GM21423 (cell line): Measurements from ENCODE around the gene TSSC4.
"Not testable (repeated sequence)": the region's sequence is repeated elsewhere in the genome, so short reads cannot be mapped to it uniquely, and the experiment has no call there.

Experiments used
- ATAC-seq: cut with Tn5 transposase; IDR thresholded peaks from one replicate; pipeline ENCODE4 v1.9.1; 2021; ENCODE audit warnings: mild to moderate bottlenecking, moderate library complexity; ENCODE audit not compliant: unreplicated experiment

TSSC4 gene

DNA sequence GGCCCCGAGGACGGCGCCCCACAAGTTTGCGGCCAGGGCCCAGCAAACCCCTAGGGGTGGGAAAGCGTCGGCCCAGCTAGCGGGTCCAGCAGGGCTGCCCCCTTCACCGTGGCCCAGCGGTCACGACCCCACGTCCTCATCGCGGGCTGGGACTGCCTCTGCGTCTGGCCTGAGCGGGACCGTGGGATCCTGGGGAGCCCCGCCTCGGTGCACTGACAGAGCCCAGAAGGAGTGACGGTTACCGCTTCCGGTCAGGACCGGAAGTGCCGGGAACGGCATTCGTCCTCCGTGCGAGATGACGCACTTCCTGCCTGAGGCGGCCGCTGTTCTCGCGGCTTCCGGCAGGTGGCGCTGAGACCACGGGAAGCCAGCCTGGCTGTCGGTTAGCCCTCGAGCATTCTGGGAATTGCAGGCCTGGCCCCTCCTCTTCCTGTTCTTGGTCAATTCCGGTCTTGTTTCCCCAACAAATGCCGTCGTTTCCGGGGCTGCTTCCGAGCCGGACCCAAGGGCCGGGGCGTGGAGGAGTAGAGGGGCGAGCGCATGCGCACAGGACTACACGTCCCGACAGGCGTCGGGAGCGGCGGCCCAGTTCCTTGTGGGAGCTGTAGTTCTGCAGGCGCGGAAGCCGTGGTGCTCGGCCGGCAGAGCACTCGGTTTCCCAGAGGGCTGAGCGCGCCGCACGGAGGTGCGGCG lies at the start of gene TSSC4:
TSSC4 (plus strand) TSS at position 682 of the 693 bp plus-strand sequence. CDS start 1,884 bp downstream, outside the sequence.
- ATAC-seq = peak; percentile 75

DNA sequence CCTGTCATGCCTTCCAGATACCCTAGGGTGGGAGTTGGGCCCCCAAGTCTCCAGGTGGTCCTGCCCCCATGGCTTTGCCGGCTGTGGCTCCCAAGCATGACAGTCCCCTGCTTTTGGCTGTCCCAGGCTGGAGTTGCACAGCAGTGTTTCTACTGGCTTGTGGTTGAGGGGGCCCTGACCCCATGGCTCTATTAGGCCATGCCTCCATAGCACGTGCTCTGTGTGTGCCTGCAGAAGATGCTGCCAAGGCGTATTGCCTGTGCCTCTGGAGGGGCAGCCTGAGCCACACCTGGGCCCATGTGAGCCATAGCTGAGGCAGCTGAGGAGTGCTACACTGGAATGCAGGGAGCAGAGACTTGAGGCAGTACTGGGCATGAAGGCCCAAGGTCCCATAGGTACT lies 48.8 kb upstream of the TSSC4 start:
- no peak for ATAC-seq

DNA sequence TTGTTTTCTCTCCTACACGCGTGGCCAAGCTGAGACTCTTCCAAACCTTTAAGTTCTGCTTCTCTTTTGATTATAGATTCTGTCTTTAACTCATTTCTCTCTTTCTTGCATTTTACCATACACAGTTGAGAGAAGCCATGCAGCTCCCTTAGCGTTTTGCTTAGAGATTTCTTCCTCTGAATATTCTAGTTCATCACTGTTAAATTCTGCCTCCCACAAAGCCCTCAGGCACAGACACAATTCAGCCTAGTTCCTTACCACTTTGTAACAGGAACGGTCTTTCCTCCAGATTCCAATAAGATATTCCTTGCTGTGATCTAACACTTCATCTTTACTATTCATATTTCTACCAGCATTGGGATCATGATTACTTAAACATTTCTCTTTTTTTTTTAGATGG lies 48.1 kb upstream of the TSSC4 start:
- no peak for ATAC-seq

DNA sequence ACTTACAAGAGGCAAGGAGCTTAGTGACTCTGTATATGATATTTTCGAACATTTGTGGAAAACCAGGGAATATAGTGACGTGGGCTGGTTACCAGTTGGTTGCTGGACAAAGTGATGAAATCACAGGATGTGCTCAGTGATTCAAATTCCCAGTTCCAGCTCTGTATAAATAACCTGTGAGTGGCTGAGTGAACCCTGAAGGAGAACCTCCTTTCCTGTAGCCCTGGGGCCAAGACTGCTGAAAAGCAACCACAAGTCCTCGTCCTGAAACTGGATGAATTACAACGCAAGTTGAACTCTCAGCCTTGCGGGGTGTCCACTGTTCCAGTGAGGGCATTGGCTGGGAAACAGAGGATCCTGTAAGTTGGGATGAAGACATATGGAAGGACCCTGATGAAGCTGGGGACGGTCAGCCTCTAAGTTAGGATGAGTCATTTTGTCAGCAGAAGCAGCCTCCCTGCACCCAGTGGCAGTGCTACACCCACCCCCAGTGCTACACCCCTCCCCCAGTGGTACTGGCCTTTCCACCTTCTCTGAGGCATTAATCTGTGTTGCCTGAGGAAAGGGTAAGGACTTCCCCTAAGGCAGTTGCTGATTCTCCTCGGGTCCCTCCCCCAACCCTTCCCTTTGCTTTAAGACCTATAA lies 45.4 kb upstream of the TSSC4 start:
- ATAC-seq = no peak

DNA sequence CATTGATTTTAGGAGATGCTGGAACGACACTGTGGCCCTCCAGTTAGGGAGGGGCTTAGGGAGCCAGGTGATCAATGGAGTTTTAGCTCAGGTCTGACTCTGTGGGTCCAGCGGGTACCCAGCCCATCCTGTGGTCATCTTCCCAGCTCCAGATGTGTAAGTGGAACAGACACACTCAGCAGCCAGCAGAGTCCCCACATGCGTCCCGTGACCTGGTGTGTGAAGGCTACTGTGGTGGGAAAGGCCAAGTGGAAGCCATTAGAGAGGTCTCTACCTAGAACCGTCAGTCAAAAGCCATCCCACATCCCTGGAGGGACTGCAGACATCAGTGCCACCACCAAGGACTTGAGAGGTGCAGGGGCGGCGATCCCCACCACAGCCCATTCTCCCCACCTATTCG lies 43.3 kb upstream of the TSSC4 start:
- ATAC-seq = no peak

DNA sequence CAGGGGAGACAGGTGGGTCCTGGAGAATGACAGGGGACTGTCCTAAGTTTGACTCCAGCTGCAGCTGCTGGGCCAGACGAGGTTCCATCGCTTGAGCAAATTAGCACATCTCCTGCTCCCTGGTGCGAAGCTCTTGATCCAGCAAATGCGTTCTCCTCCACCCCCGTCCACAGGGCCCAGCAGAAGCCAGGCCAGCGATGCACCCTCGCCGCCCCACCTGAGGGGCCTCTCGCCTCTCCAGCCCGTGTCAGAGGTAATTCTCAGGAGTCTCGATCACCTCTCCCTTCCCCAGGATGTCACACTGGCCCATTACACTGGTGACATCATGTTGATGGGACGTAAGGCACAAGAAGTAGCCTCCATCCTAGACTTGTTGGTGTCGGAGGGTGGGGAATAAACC lies 42.9 kb upstream of the TSSC4 start:
- ATAC-seq = not testable (repeated sequence)

DNA sequence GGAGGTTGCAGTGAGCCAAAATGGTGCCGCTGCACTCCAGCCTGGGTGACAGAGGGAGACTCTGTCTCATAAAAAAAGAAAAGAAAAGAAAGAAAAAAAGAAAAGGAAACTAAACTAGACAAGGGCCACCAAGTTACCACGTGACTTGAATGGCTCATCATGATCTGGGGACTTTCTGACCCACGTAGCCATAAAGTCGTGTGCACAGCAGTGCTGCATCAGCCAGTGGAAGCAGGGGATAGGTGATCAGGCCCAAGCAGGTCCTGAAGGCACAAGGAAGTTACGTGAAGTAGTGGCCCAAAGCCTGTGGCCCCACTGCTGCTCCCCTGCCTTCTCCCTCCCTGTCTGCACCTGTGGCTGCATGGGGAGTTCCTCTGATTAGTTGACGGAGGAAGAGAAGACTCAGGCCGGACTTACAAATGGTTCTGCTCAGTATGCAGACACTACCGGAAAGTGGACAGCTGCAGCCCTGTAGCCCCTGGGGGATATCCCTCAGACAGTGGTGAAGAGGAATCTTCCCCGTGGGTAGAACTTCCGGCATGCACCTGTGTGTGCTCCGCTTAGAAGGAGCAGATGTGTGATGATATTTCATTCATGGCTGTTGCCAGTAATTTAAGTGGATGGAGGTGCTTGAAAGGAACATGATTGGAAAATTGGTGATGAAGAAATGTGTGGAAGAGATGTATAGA lies 41.7 kb upstream of the TSSC4 start:
- no peak for ATAC-seq

DNA sequence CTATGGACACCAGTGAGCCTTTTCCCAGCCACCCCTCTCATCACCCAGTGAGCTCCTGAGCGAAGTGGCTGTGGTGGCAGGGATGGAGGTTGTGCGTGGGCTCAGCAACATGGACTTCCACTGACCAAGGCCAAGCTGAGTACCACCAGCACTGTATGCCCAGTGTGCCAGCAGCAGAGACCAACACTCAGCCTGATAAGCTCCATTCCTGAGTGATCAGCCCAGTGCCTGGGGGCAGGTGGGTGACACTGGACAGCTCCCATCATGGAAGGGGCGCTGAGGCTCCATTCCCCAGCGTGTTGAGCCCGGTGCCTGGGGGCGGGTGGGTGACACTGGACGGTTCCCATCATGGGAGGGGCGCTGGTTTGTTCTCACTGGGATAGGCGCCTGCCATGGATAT lies 41.0 kb upstream of the TSSC4 start:
- no peak for ATAC-seq

DNA sequence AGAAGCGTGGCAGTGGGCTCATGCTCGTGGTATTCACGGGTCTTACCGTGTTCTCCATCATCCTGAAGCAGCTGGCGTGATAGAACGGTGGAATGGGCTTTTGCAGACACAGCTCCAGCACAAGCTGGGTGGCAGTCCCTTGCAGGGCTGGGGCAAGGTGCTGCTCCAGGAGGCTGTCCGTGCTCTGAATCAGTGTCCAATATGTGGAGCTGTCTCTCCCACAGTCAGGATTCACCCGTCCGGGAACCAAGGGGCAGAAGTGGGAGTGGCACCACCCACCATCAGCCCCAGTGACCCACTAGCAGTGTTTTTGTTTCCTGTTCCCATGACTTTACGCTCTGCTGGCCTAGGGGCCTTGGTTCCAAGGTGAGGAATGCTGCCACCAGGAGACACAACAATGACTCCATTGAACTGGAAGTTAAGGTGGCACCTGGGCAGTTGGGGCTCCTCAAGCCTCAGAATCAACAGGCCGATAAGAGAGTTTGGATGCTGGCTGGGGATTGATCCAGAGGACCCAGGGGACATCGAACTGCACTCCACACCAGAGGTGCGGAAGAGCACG lies 40.4 kb upstream of the TSSC4 start:
- ATAC-seq = no peak

DNA sequence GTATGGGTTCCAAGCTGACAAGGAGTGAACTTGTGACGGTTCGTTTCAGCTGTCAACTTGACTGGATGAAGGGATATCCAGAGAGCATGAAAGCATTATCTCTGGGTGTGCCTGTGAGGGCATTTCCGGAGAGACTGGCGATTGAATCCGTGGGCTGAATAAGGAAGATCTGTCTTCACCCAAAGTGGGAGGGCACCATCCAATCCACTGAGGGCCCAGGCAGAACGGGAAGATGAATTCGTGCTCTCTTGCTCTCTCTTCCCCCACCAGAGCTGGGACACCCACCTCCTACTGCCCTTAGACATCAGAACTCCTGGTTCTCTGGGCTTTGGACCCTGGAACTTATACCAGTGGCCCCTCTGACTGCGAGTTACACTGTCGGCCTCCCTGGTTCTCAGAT lies 39.0 kb upstream of the TSSC4 start:
- no peak for ATAC-seq

DNA sequence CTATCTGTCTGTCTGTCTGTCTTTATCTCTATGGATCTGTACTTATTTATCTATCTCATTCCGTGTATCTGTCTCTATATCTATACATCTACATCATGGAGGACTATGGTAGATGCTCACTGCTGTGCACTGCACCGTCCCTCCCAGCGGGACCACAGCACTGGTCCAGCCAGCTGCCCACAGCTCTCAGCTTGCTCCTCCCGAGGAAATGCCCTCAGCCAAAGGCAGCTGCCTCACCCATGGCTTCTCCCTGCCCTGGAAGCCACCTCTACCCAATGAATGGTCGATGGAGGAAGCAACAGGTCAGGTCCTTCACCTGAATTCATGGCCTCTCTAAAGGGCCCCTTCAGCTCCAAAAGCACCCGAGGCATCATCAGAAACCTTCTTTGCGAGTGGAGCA lies 38.1 kb upstream of the TSSC4 start:
- ATAC-seq = no peak

DNA sequence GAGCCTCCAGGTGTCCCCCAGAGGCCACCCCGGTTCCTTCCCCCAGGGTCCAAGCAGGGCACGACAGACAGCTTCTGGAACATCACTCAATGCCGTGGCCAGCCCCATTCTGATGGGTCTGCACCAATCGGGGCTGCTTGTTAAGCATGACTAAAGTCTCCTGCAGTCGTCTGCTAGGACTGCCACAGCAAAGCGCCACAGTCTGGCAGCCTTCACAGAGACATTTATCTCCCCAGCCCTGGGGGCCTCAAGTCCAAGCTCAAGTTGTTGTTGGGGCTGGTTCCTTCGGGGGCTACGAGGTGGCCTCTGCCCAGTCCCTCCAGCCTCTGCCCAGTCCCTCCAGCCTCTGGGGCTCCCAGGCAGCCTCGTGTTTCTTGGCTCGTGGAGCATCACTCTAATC lies 37.4 kb upstream of the TSSC4 start:
- no peak for ATAC-seq

DNA sequence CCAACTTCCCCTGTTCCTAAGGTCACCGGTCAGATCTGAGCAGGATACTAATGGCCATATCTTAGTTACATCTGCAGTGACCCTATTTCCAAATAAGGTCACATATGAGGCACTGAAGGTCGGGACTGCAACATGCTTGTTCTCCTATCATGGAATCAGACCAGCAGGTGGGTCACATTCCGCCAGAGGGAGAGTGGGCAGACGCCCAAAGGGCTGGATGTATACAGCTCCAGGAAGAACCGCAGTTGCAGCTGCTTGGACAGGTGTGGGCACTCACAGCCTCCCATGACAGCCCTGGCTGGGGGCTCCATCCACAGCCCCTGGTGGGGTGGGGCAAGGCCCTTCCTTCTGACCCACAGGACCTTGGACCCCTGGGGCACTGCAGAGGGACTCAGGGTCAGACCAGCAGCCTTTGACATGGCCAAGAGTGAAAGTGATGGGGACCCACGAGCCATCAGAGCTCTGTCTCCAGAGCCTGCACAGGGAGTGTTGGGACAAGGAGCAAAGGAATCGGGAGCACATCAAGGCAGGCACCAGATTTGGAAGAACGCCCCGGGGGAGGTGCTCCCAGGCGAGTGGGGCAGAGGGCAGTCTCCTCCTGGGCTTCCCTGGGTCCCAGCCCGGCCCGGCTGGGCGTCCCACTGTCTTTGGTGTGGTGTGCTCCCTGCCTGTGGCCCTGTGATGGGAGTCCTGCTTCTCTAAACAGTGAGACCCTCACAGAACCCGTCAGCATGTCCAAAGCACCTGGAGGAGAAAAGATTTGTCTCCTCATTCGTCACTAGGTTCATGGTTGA lies 36.8 kb upstream of the TSSC4 start:
- ATAC-seq = no peak

DNA sequence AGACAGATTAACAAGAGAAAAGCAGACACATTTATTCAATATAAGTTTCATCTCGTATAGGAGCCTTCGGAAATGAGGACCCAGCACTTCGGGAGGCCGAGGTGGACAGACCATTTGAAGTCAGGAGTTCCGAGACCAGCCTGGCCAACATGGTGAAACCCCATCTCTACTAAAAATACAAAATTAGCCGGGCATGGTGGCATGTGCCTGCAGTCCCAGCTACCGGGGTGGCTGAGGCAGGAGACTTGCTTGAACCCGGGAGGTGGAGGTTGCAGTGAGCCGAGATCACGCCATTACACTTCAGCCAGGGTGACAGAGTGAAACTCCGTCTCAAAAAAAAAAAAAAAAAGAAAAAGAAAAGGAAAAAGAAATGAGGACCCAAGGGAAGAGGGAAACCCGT lies 36.2 kb upstream of the TSSC4 start:
- not testable (repeated sequence) for ATAC-seq

DNA sequence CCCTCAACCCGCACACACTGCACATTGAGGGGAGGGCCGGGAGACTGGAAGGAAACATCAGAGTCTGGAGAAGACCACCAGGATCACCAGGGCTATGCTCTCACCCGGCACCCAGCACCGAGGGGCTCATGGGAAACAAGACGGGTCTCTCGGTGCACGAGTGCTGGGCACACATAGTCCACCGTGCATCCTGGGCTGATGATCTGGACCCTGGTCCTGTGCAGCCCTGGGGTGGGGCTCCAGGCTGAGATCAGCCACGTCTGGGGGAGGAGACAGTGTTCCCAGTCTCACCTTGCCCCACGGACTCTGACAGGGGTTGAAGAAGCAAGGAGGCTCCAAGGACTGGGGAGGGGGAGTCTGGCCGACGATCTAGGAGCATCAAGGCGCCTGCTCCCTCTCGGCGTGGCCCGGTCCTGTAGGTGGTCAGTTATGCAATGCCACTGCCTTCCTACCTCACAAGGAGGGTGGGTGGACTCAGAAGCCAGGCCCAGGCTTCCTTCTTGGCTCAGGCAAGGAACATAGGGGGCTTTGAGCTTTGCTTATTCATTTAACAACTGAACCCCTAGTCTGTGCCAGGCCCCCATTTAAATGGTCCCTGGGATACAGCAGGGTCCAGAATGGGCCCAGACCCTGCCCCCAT lies 34.9 kb upstream of the TSSC4 start:
- no peak for ATAC-seq

DNA sequence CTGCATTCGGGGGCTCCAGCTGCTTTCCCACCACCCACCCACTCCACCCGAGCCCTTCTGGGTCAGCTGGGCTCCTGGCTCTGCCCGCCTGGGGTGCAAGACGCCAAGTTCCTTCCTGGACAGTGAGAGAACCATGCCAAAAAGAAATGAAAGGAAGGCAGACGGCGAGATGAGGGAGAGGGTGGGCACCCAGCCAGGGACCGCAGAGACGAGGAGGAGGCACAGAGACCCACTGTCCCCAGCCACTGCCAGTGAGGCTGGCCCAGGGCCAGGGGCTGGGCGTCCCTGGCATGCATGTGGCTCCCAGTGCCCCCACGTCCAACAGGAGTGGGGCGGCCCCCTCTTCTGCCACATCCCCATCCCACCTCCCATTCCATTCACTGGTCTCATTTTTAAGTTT lies 34.3 kb upstream of the TSSC4 start:
- no peak for ATAC-seq

DNA sequence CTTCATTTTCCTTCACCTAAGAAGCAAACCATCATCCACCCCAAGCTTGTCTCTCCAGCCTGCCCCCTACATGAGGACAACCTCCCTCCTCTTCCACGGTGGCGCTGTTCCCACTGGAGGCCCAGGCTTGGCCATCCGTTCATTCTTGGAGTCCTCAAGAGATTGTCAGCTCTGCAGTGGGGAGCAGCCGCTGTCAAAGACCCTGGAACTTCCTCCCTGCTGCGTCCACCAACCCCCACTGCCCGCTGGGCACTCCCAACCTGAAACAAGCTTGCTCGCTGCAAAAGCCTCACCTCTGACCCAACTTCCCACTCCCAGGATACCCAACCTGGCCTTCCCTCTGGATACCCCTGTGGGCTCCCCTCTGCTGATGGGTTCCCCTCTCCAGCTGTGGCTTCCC lies 33.8 kb upstream of the TSSC4 start:
- ATAC-seq = no peak

DNA sequence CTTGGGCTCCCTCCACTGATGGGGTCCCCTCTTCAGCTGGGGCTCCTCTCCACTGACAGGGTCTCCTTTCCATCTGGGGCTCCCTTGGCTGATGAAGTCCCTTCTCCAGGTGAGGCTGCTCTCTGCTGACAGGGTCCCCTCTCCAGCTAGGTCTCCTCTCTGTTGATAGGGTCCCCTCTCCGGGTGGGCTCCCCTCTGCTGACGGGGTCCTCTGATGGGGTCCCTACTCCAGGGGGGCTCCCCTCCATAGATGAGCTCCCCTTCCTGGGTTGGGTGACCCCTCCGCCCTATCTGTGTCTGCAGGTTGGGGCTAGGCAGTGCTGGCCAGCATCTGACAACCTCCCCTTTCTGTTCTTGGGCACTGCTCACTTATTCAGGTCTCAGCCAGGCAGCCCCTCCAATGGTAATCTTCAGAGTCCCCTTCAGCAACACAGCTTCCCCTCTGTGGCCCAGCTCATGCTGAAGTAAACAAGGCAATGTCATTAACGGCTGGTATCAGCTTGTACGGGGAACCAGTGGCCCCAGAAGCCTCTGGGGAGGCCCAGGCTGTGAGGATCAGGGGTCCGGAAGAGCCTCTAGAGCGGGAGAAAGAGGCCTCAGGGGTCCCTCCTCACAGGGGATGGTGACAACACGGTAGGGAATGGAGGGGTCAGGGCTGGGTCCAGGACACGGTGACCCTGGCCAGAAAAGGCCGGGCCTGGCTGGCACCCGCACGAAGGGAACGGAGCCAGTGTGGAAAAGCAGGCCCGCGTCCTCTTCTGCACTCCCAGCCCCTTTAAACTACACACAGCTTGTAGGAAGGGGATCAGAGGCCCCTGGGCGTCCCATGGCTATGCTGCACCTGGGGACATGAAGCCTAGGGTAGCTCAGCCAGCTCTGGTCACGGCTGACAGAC lies 33.0 kb upstream of the TSSC4 start:
- ATAC-seq = no peak

DNA sequence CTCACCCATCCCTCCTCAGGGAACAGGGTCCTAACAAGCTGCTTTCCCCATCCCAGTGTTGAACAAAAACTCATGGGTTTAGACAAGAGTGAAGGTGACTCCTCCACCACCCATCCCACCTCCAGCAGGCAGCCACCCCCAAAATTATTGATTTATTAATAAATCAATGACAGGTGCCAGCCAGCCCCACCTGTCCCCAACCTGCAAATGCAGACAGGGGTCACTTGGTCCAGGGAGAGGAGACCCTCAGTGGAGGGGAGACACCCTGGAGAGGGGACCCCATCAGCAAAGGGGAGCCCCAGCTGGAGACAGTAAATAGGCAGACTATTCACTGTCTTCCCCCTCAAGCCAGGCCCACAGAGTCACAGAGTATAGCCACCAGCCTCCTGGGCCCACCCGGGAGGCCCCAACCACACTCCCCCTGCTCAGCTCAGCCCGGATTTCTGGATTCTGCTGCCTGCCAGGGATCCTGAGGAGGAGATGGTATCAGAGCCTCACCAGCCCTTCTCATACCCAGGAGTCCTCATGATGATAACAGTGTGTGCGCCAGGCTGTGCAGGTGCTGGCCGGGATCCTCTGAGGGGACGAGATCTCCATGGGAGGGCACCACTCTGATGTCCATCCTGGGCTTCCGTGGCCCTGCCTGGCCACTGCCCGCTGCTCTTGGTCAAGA lies 32.2 kb upstream of the TSSC4 start:
- no peak for ATAC-seq
